Posterior vena cava (tissue), 2 donors: ENCODE results near the gene GABRG3. TPM values are rescaled to one million over a fixed set of nuclear protein-coding genes. Genes with fewer than 3 reads are reported as not detected.

Experiments used
- DNase-seq: peaks from one replicate; pipeline ENCODE4 v3.0.0-alpha.2; 2020; ENCODE audit warnings: low spot score
- intact Hi-C, 2 donors: fragments of 100-400 bp; cut with DNase I; formaldehyde crosslinking; loops; one replicate each; pipeline versions ENCODE4 v1.14.1 to v1.14.2; 2022 to 2023
- total RNA-seq, 2 donors: library from RNA; stranded (reverse); fragmentation: NEBNext Ultra II Directional; extraction: Animal tissue kit (Norgen Biotek cat#: 25700); gene quantifications; one replicate each; pipeline ENCODE4 v1.2.1, GENCODE V29; 2021
- donor health status: DM: yes; HTN: yes; CAD: no.
- donor health status: DM: yes; HTN: yes; CAD: no.

The GABRG3 gene
- total RNA-seq, 2 donors from 2014 or later, result not detected

GRCh38 chr15:27418726-27419125 is 447.7 kb downstream of the GABRG3 start:
- DNase-seq, result no peak
- intact Hi-C loops, result no loop called here

GRCh38 chr15:27422997-27423396 is 452.0 kb downstream of the GABRG3 start:
- DNase-seq, result no peak
- intact Hi-C loops, result no loop called here

- intact Hi-C loops, result no loop called here
- DNase-seq, result no peak
Observed at GRCh38 chr15:27426805-27427204, 455.8 kb downstream of the GABRG3 start.

GRCh38 chr15:27427276-27427675 is 456.3 kb downstream of the GABRG3 start:
- intact Hi-C loops, result no loop called here
- DNase-seq, result no peak

- intact Hi-C loops, result no loop called here
- DNase-seq, result no peak
Observed at GRCh38 chr15:27428151-27428550, 457.2 kb downstream of the GABRG3 start.

- no peak for DNase-seq
- intact Hi-C loops, result no loop called here
Observed at GRCh38 chr15:27429577-27429976, 458.6 kb downstream of the GABRG3 start.

GRCh38 chr15:27433604-27434003 is 462.6 kb downstream of the GABRG3 start:
- no peak for DNase-seq
- intact Hi-C loops, result no loop called here

GRCh38 chr15:27438403-27439375 is 467.7 kb downstream of the GABRG3 start:
- DNase-seq, result no peak
- intact Hi-C loops, result no loop called here

GRCh38 chr15:27441120-27441519 is 470.1 kb downstream of the GABRG3 start:
- DNase-seq, result no peak
- intact Hi-C loops, result no loop called here

GRCh38 chr15:27448234-27448633 is 477.3 kb downstream of the GABRG3 start:
- no peak for DNase-seq
- intact Hi-C loops, result loop anchor here in 1 of 2 donors (5.0 kb wide), 1 partner anchor 129 kb away; no protein-coding TSS in a partner anchor

- no peak for DNase-seq
- intact Hi-C loops, result loop anchor here in 1 of 2 donors (5.0 kb wide), 1 partner anchor 128 kb away; no protein-coding TSS in a partner anchor
Observed at GRCh38 chr15:27448986-27449385, 478.0 kb downstream of the GABRG3 start.

GRCh38 chr15:27449941-27450340 is 479.0 kb downstream of the GABRG3 start:
- intact Hi-C loops, result loop anchor here in 1 of 2 donors (5.0 kb wide), 1 partner anchor 127 kb away; no protein-coding TSS in a partner anchor
- no peak for DNase-seq

GRCh38 chr15:27454281-27455075 is 483.5 kb downstream of the GABRG3 start:
- intact Hi-C loops, result no loop called here
- no peak for DNase-seq

- intact Hi-C loops, result no loop called here
- DNase-seq, result no peak
Observed at GRCh38 chr15:27456807-27457206, 485.8 kb downstream of the GABRG3 start.

- intact Hi-C loops, result no loop called here
Observed at GRCh38 chr15:27457766-27458165, 486.8 kb downstream of the GABRG3 start.

GRCh38 chr15:27458345-27459084 is 487.5 kb downstream of the GABRG3 start:
- intact Hi-C loops, result no loop called here
- no peak for DNase-seq

More at GRCh38 chr15:27457766-27458165, 486.8 kb downstream of the GABRG3 start:
- no peak for DNase-seq

GRCh38 chr15:27459836-27460235 is 488.9 kb downstream of the GABRG3 start:
- intact Hi-C loops, result no loop called here
- no peak for DNase-seq

GRCh38 chr15:27461181-27461580 is 490.2 kb downstream of the GABRG3 start:
- DNase-seq, result no peak
- intact Hi-C loops, result no loop called here

- intact Hi-C loops, result no loop called here
- DNase-seq, result no peak
Observed at GRCh38 chr15:27463525-27464088, 492.6 kb downstream of the GABRG3 start.
